CD8-positive, alpha-beta memory T cell (primary cell): ENCODE data around the gene TRPM5. TPM values are rescaled to one million over a fixed set of nuclear protein-coding genes. Genes with fewer than 3 reads are reported as not detected.

Experiments
- CTCF ChIA-PET: fragments of 350-600 bp; sonication (Branson Sonifier 250); formaldehyde crosslinking; loops from one replicate; lab custom pipeline; 2021; ENCODE audit warnings: antibody characterized with exemption; lab: Charles Lee
- POLR2A ChIA-PET: fragments of 350-600 bp; sonication (Branson Sonifier 250); formaldehyde crosslinking; loops from one replicate; lab custom pipeline; 2021; ENCODE audit warnings: antibody characterized with exemption; lab: Charles Lee
- DNase-seq, 5 donors: peaks; one replicate each; pipeline versions ENCODE4 v3.0.0 to v3.0.0-alpha.2; 2020 to 2022; ENCODE audit warnings: mixed read lengths in 1 of 5
- H3K27ac ChIP-seq: one replicate; pipeline ENCODE4 v1.7.0; 2013; ENCODE audit warnings: low read depth, mild to moderate bottlenecking, low read length, moderate library complexity
- H3K27me3 ChIP-seq: 2 replicates; pipeline ENCODE4 v1.7.0; 2013; ENCODE audit warnings: low read length, mild to moderate bottlenecking; ENCODE audit not compliant: insufficient read depth, poor library complexity, severe bottlenecking
- H3K36me3 ChIP-seq: 2 replicates; pipeline ENCODE4 v1.7.0; 2013; ENCODE audit warnings: mild to moderate bottlenecking, low read length, moderate library complexity; ENCODE audit not compliant: insufficient read depth
- H3K4me1 ChIP-seq: 2 replicates; pipeline ENCODE4 v1.7.0; 2013; ENCODE audit warnings: mild to moderate bottlenecking, low read length, moderate library complexity; ENCODE audit not compliant: insufficient read depth
- H3K4me3 ChIP-seq: 2 replicates; pipeline ENCODE4 v1.7.0; 2013; ENCODE audit warnings: mild to moderate bottlenecking, low read length
- H3K9me3 ChIP-seq: 2 replicates; pipeline ENCODE4 v1.7.0; 2013; ENCODE audit warnings: mild to moderate bottlenecking, low read length
- H3K27ac Mint-ChIP-seq, 8 donors: one replicate each; pipeline ENCODE4 v1.8.0; 2020 to 2021; ENCODE audit warnings: mixed read lengths in 8 of 8, mild to moderate bottlenecking in 6 of 8, inconsistent platforms in 3 of 8, moderate library complexity in 3 of 8
- H3K27me3 Mint-ChIP-seq, 2 donors: one replicate each; pipeline ENCODE4 v1.8.0; 2020 to 2021; ENCODE audit warnings: mixed read lengths in 2 of 2, mild to moderate bottlenecking in 1 of 2, moderate library complexity in 1 of 2
- H3K36me3 Mint-ChIP-seq, 3 donors: one replicate each; pipeline ENCODE4 v1.8.0; 2020 to 2021; ENCODE audit warnings: mixed read lengths in 3 of 3, inconsistent platforms in 1 of 3, mild to moderate bottlenecking in 1 of 3
- H3K4me1 Mint-ChIP-seq, 3 donors: one replicate each; pipeline ENCODE4 v1.8.0; 2020 to 2021; ENCODE audit warnings: mixed read lengths in 3 of 3, inconsistent platforms in 1 of 3, mild to moderate bottlenecking in 1 of 3
- H3K4me3 Mint-ChIP-seq, 7 donors: one replicate each; pipeline ENCODE4 v1.8.0; 2020 to 2021; ENCODE audit warnings: mixed read lengths in 7 of 7, mild to moderate bottlenecking in 6 of 7, moderate library complexity in 4 of 7, inconsistent platforms in 2 of 7
- H3K9me3 Mint-ChIP-seq, 5 donors: one replicate each; pipeline ENCODE4 v1.8.0; 2020 to 2022; ENCODE audit warnings: mixed read lengths in 5 of 5, mild to moderate bottlenecking in 3 of 5, moderate library complexity in 2 of 5, inconsistent platforms in 1 of 5
- polyA plus RNA-seq: library from polyadenylated mRNA; unstranded; fragments of 300-500 nt; fragmentation: Illumina TruSeq; gene quantifications from one replicate; pipeline ENCODE4 v1.2.3, GENCODE V29; 2021
- total RNA-seq, 2 experiments: library from RNA; stranded (reverse); gene quantifications; one replicate each; pipeline ENCODE4 v1.2.3, GENCODE V29; 2021

Gene TRPM5
- total and polyA plus RNA-seq, 3 experiments from 2014 or later, result not detected

DNA sequence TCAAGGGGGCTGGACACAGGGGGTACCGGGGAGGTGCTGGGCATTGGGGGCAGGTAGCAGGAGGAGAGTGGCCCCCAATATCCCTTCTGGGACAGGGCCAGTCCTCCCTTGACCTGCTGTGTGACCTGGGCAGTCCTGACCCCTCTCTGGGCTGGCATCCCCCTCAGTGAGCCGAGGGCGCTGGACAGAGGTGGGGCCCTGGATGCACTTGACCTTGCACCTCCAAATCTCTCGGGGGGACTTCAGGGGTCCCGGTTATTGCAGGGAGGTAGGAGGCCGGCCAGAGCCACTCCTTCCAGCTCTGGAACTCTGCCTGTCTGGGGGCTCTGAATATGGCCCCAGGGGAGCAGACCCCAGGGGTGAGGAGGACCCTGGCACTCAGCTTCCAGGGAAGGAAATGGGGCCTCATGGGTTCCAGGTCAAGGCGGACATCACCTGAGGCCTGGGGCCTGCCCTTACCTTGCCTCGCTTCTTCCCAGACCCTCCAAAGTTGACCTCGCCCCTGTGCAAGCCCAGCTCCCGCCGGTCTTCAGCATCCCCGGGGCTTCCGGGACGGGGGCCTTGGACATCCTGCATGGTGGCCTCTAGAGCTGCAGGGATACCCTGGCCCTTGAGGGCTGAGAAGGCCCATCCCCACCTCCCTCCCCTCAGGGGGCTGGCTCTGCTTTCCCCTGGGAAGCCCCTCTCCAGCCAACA, 21.7 kb downstream of the TRPM5 start:
- peaks cover 0 to 3% (median 2%) of the 10 kb centered on the region in 3 donors for H3K4me1 Mint-ChIP-seq
- Histone ChIP-seq H3K36me3 (no peaks in the 10 kb centered on the region), H3K4me3 (no peak overlapping the region), H3K27me3 (no peaks in the 10 kb centered on the region), H3K4me1 (peaks cover 9% of the 10 kb centered on the region), H3K9me3 (no peaks in the 10 kb centered on the region), H3K27ac (no peak overlapping the region)
- no peak overlapping the region for H3K4me3 Mint-ChIP-seq
- H3K27me3 Mint-ChIP-seq, result no peaks in the 10 kb centered on the region
- no peak overlapping the region for H3K27ac Mint-ChIP-seq
- no peaks in the 10 kb centered on the region for H3K9me3 Mint-ChIP-seq
- ChIA-PET CTCF (interaction anchor here (1.6 to 11.1 kb wide), 4 partner anchors 109 to 229 kb away, joined by 6 to 317 read pairs (median 102); partner anchors contain the start of genes C11orf21 and TSPAN32), POLR2A (no interaction called here)
- no peaks in the 10 kb centered on the region for H3K36me3 Mint-ChIP-seq
- DNase-seq, result no peak

DNA sequence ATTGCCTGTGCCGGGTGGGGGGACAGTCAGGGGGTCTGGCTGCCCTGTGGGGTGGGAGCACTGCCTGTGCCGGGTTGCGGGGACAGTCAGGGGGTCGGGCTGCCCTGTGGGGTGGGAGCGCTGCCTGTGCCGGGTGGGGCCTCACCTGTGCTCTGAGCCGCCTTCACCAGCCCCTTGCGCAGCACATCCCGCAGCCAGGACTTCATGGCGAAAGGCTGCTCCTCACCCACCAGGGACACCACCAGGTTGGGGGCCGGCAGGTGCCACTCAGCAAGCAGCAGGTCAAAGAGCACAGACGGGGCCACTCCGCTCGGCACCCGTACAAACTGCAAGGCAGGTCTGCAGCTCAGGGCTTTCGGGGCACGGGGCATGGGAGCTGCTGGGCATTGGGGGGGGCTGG, 22.3 kb downstream of the TRPM5 start:
- Mint-ChIP-seq H3K27me3 (no peaks in the 10 kb centered on the region), H3K9me3 (no peaks in the 10 kb centered on the region), H3K4me1 (peaks cover 0 to 3% (median 2%) of the 10 kb centered on the region in 3 donors), H3K27ac (no peak overlapping the region), H3K36me3 (no peaks in the 10 kb centered on the region), H3K4me3 (no peak overlapping the region)
- H3K9me3 ChIP-seq, result no peaks in the 10 kb centered on the region
- H3K27me3 ChIP-seq, result no peaks in the 10 kb centered on the region
- POLR2A ChIA-PET, result no interaction called here
- H3K27ac ChIP-seq, result no peak overlapping the region
- no peaks in the 10 kb centered on the region for H3K36me3 ChIP-seq
- H3K4me1 ChIP-seq, result peaks cover 9% of the 10 kb centered on the region
- no peak overlapping the region for H3K4me3 ChIP-seq
- CTCF ChIA-PET, result interaction anchor here (1.6 to 11.1 kb wide), 10 partner anchors 15 to 471 kb away, joined by 5 to 317 read pairs (median 18); partner anchors contain the start of genes C11orf21 and TSPAN32
- peak in 1 of 5 donors; percentile 46 for DNase-seq

DNA sequence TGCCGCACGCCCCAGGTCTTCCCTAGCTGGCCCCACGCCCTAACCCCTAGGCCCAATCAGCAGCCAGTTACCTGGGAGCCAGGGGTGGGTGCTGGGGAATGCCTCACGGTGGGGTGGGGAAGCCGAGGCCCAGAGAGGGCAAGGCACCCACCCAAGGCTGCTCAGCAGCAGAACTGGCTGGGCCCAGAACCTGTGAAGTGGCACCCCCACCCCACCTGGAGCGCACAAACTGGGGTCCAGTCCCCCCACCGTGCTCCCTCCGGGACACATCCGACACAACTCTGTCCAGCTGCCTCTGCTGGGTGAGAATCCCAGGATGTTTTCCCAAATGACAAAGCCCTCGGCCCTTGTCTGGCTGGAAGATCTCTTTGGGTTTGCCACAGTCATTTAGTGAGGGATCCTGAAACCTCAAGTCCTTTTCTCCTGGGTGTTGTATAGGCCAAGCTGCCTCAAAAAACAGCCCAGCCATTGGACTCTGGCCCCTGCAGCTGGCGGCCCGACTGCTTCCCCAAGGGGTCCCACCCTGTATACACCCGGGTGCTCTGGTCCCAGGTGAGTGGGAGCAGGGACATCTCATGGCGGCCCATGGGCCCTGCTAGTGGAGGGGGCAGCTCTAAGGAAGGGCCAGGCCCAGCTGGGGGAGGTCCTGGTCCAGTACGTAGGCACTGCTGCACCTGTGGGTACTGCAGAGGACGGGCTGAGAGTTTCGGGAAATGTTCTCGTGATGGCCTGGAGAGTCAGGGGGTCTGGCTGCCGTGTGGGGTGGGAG, 22.9 kb downstream of the TRPM5 start:
- Histone ChIP-seq H3K9me3 (no peaks in the 10 kb centered on the region), H3K4me3 (no peak overlapping the region)

DNA sequence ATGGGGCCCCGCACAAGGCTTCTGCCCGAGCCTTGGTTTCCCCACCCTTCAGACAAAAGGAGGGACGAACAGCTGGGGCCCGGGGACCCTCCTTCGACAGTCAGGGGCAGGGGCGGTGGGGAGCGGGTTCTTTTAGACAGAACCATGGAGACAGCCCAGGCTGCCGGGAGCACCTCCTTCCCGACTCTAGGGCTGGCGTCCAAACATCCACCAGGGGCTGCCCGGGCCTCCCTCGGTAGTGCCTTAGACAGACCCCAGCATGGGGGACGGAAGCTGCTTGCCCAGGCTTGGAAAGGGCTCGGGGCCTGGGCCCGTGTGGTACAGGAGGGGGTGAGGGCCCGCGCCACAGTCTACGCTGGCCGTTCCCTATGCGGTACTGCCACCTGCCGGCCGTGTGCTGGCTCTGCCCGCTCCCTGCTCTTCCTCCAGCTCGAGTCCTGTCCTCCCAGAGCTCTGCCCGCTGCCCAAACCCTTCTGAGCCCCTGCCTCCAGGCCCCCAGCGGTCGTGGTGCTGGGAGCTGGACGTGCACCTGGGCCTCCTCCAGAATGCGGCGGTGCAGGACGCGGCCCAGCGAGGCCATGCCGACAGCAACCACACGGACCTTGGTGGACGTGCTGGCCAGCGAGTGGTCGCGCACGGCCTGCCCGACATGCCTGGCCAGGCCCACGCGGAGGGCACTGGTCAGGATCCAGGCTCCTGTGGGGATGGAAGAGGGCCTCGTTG, 23.6 kb downstream of the TRPM5 start:
- Histone ChIP-seq H3K4me1 (peaks cover 9% of the 10 kb centered on the region), H3K27ac (no peak overlapping the region), H3K4me3 (no peak overlapping the region), H3K9me3 (no peaks in the 10 kb centered on the region), H3K36me3 (no peaks in the 10 kb centered on the region), H3K27me3 (no peaks in the 10 kb centered on the region)
- POLR2A ChIA-PET, result interaction anchor here (0.6 to 2.2 kb wide), 2 partner anchors 20 to 115 kb away, joined by 3 to 12 read pairs; partner anchors contain the start of gene TSSC4
- Mint-ChIP-seq H3K27me3 (no peaks in the 10 kb centered on the region), H3K4me1 (peaks cover 0 to 3% (median 2%) of the 10 kb centered on the region in 3 donors), H3K4me3 (no peak overlapping the region), H3K27ac (peak overlapping the region in 1 of 8 donors; percentile 24), H3K36me3 (no peaks in the 10 kb centered on the region), H3K9me3 (no peaks in the 10 kb centered on the region)
- CTCF ChIA-PET, result interaction anchor here (0.7 to 11.1 kb wide), 45 partner anchors 7 to 671 kb away, joined by 3 to 317 read pairs (median 5); partner anchors contain the start of genes C11orf21, TSPAN32 and TSSC4
- peak; percentile 60 to 78 (median 67) for DNase-seq

More for the DNA sequence above, 22.9 kb downstream of the TRPM5 start:
- no peaks in the 10 kb centered on the region for H3K36me3 ChIP-seq
- POLR2A ChIA-PET, result interaction anchor here (2.2 kb wide), 1 partner anchor 116 kb away, joined by 12 read pairs; no protein-coding TSS in a partner anchor
- no peaks in the 10 kb centered on the region for H3K9me3 Mint-ChIP-seq
- H3K36me3 Mint-ChIP-seq, result no peaks in the 10 kb centered on the region
- DNase-seq, result no peak
- CTCF ChIA-PET, result interaction anchor here (0.7 to 11.1 kb wide), 38 partner anchors 10 to 670 kb away, joined by 3 to 317 read pairs (median 5); partner anchors contain the start of genes C11orf21, TSPAN32 and TSSC4
- H3K27ac Mint-ChIP-seq, result no peak overlapping the region
- H3K27me3 ChIP-seq, result no peaks in the 10 kb centered on the region
- no peaks in the 10 kb centered on the region for H3K27me3 Mint-ChIP-seq
- no peak overlapping the region for H3K27ac ChIP-seq
- peaks cover 9% of the 10 kb centered on the region for H3K4me1 ChIP-seq
- H3K4me1 Mint-ChIP-seq, result peaks cover 0 to 3% (median 2%) of the 10 kb centered on the region in 3 donors
- no peak overlapping the region for H3K4me3 Mint-ChIP-seq

DNA sequence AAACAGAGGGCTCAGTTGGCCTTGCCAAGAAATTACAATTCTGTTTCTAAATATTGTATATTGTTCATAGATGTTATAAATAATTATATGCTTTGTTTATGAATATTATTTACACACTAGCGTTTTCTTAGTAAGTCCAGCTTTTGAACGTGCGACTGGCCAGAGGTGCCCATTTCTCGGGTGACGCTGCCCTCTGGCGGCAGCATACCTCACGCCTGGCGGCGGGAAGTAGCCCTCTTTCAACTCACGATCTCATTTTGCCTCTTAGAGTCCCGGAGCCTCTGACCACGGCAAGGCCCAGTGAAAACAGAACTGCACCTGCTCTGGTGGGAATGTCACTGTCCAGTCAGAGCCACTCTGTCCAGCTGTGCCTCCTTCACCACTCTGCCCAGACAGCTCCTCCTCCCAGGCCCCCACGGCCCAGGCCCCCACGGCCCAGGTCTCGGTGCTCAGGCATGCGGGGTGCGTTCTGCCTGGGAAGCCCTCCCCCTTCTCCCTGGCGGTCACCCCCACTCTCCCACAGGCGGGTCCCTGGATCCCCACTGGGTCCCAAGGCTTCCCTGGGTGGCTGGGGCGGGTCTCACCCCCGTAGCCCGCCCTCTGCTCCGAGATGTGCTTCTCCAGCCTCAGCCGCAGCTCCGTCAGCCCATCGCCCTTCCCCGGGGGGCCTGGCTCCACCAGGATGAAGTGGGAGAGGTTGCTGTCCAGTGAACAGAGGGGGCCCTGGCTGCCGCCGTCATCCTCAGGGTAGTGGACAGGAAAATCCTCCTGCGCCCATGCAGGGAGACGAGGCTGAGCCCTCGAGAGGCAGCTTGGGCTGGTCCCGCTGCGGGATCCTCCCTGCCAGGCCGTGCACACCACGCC, 24.4 kb downstream of the TRPM5 start:
- H3K4me1 Mint-ChIP-seq, result peaks cover 0 to 3% (median 2%) of the 10 kb centered on the region in 3 donors
- ChIA-PET POLR2A (interaction anchor here (0.6 to 2.2 kb wide), 2 partner anchors 19 to 115 kb away, joined by 3 to 12 read pairs; partner anchors contain the start of gene TSSC4), CTCF (interaction anchor here (0.6 to 11.1 kb wide), 44 partner anchors 8 to 671 kb away, joined by 3 to 317 read pairs (median 5); partner anchors contain the start of genes C11orf21, TSPAN32 and TSSC4)
- no peak overlapping the region for H3K4me3 Mint-ChIP-seq
- no peaks in the 10 kb centered on the region for H3K36me3 Mint-ChIP-seq
- Histone ChIP-seq H3K4me3 (no peak overlapping the region), H3K9me3 (no peaks in the 10 kb centered on the region), H3K4me1 (peaks cover 9% of the 10 kb centered on the region), H3K27me3 (no peaks in the 10 kb centered on the region), H3K36me3 (no peaks in the 10 kb centered on the region), H3K27ac (no peak overlapping the region)
- H3K27me3 Mint-ChIP-seq, result no peaks in the 10 kb centered on the region
- DNase-seq, result peak; percentile 47 to 70 (median 50)
- peak overlapping the region in 1 of 8 donors; percentile 33 for H3K27ac Mint-ChIP-seq
- no peaks in the 10 kb centered on the region for H3K9me3 Mint-ChIP-seq

DNA sequence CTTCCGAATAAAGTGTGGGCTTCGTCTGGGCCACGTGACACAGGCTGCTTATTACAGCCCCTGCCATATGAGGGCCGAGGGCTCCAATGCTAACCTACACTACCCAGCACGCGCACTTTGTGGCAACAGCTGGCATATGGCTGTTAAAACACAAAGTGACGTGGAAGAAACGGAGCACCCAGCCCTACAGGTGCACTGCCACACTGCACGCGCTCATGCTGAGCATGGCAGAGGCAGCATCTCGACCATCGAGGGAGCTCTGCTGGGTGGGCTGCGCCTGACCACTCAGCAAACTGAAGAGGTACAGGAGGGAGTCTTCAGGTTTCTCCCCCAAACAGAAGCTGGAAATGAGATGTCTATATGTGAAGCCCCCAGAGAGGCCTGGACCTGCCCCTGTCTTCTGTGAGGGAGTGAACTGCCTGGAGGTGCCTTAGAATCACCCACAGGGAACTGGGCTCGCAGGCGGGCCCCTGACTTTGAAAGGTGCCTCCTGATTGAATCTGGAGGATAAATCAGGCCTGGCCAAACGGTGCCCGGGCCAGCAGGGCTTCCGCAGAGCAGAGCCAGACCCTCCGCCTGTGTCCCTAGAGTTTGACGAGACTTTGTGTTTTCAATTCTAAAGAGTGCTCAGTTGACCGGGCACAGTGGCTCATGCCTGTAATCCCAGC, 25.5 kb downstream of the TRPM5 start:
- POLR2A ChIA-PET, result interaction anchor here (2.2 kb wide), 1 partner anchor 114 kb away, joined by 12 read pairs; no protein-coding TSS in a partner anchor
- H3K36me3 Mint-ChIP-seq, result no peaks in the 10 kb centered on the region
- peaks cover 9% of the 10 kb centered on the region for H3K4me1 ChIP-seq
- peak overlapping the region in 1 of 8 donors; percentile 78 for H3K27ac Mint-ChIP-seq
- H3K9me3 ChIP-seq, result no peaks in the 10 kb centered on the region
- no peaks in the 10 kb centered on the region for H3K27me3 ChIP-seq
- no peak overlapping the region for H3K27ac ChIP-seq
- peaks cover 0 to 3% (median 2%) of the 10 kb centered on the region in 3 donors for H3K4me1 Mint-ChIP-seq
- H3K4me3 Mint-ChIP-seq, result no peak overlapping the region
- H3K27me3 Mint-ChIP-seq, result no peaks in the 10 kb centered on the region
- CTCF ChIA-PET, result interaction anchor here (0.6 to 11.1 kb wide), 20 partner anchors 9 to 672 kb away, joined by 3 to 317 read pairs (median 8); partner anchors contain the start of genes C11orf21, TSPAN32 and TSSC4
- H3K9me3 Mint-ChIP-seq, result no peaks in the 10 kb centered on the region
- no peak overlapping the region for H3K4me3 ChIP-seq
- H3K36me3 ChIP-seq, result no peaks in the 10 kb centered on the region
- DNase-seq, result no peak
